Body of pancreas (tissue), 4 donors: ENCODE results near the gene LTBP1. TPM values are rescaled to one million over a fixed set of nuclear protein-coding genes. Genes with fewer than 3 reads are reported as not detected.

Experiments
- ATAC-seq: fragments of 150-250 bp; one replicate; pipeline ENCODE4 v1.9.1; 2016
- DNase-seq, 4 donors: peaks; one replicate each; pipeline ENCODE4 v3.0.0-alpha.2; 2019
- H3K27ac ChIP-seq, 4 donors: fragments of 200-600 bp; sonication (generic); 1 replicate in 3 of 4; 2 replicates in 1 of 4; pipeline versions ENCODE4 v1.5.1 to v1.6.1; 2016 to 2019; ENCODE audit warnings: mild to moderate bottlenecking in 1 of 4, mixed read lengths in 1 of 4, moderate library complexity in 1 of 4
- H3K27me3 ChIP-seq, 2 donors: fragments of 200-600 bp; sonication (generic); one replicate each; pipeline ENCODE4 v1.6.0; 2016; ENCODE audit warnings: mild to moderate bottlenecking in 1 of 2
- H3K36me3 ChIP-seq, 2 donors: fragments of 200-600 bp; sonication (generic); replicated peaks in 1 of 2; 2 replicates each; pipeline ENCODE4 v1.5.1; 2016; ENCODE audit warnings: low read depth in 2 of 2; ENCODE audit not compliant: insufficient read depth in 1 of 2
- H3K4me1 ChIP-seq: fragments of 200-600 bp; sonication (generic); one replicate; pipeline ENCODE4 v1.6.0; 2016
- H3K4me3 ChIP-seq, 2 donors: fragments of 200-600 bp; sonication (generic); 1 replicate in 1 of 2; 2 replicates in 1 of 2; pipeline ENCODE4 v1.5.1; 2016 to 2019
- H3K9me3 ChIP-seq, 3 donors: fragments of 200-600 bp; sonication (generic); 1 replicate in 2 of 3; 2 replicates in 1 of 3; pipeline ENCODE4 v1.5.1; 2016
- POLR2A ChIP-seq, 3 donors: fragments of 450-650 bp; IDR thresholded peaks; one replicate each; pipeline ENCODE4 v1.6.1; 2016; ENCODE audit warnings: antibody characterized with exemption in 3 of 3, mild to moderate bottlenecking in 2 of 3
- WGBS, 2 donors: methylation state at CpG; one replicate each; pipeline ENCODE4 v1.1.5; 2017; 5-methylcytosine and 5-hydroxymethylcytosine counted together
- intact Hi-C: fragments of 100-400 bp; cut with DNase I; formaldehyde crosslinking; loops from one replicate; pipeline ENCODE4 v1.15.1; 2023
- total RNA-seq, 2 donors: library from RNA; depleted of rRNA; stranded (reverse); fragments of >200 nt; gene quantifications; one replicate each; pipeline ENCODE4 v1.1.0, GENCODE V29; 2016
- TF ChIP-seq, protein P1 (sequence below), 7 experiments: fragments of 450-650 bp in 4 of 7; fragments of 200-600 bp in 3 of 7; sonication (generic) in 3 of 7; IDR thresholded peaks; one replicate each; pipeline ENCODE4 v1.5.1; 2016 to 2019; ENCODE audit warnings: antibody characterized with exemption in 7 of 7

Gene LTBP1
- total RNA-seq, 2 donors from 2014 or later, result 8.8 to 10.2 TPM

- H3K27ac ChIP-seq, result no peak overlapping the region
- no peak for DNase-seq
These were observed 274.5 kb downstream of the LTBP1 start for GRCh38 chr2:33221046-33221784.

GRCh38 chr2:33222309-33222708 lies 275.6 kb downstream of the LTBP1 start:
- Histone ChIP-seq H3K4me3 (no peak overlapping the region), H3K36me3 (no peaks in the 10 kb centered on the region), H3K9me3 (no peaks in the 10 kb centered on the region), H3K27ac (no peak overlapping the region), H3K4me1 (peaks cover 2% of the 10 kb centered on the region), H3K27me3 (no peaks in the 10 kb centered on the region)
- intact Hi-C loops, result no loop called here
- ATAC-seq (no peak), DNase-seq (no peak)
- 95% methylated on average over 1 of the region's 1 CpG for WGBS, 2 donors
- TF ChIP-seq POLR2A (IDR thresholded peaks at IDR 0.05), result no peak
- TF ChIP-seq, protein P1, sequence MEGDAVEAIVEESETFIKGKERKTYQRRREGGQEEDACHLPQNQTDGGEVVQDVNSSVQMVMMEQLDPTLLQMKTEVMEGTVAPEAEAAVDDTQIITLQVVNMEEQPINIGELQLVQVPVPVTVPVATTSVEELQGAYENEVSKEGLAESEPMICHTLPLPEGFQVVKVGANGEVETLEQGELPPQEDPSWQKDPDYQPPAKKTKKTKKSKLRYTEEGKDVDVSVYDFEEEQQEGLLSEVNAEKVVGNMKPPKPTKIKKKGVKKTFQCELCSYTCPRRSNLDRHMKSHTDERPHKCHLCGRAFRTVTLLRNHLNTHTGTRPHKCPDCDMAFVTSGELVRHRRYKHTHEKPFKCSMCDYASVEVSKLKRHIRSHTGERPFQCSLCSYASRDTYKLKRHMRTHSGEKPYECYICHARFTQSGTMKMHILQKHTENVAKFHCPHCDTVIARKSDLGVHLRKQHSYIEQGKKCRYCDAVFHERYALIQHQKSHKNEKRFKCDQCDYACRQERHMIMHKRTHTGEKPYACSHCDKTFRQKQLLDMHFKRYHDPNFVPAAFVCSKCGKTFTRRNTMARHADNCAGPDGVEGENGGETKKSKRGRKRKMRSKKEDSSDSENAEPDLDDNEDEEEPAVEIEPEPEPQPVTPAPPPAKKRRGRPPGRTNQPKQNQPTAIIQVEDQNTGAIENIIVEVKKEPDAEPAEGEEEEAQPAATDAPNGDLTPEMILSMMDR (IDR thresholded peaks at IDR 0.05), result no peak

More at GRCh38 chr2:33221046-33221784, 274.5 kb downstream of the LTBP1 start:
- H3K36me3 ChIP-seq, result no peaks in the 10 kb centered on the region
- 82 to 89% methylated on average over 3 of the region's 3 CpGs for WGBS, 2 donors
- intact Hi-C loops, result no loop called here
- H3K9me3 ChIP-seq, result no peaks in the 10 kb centered on the region
- ATAC-seq, result no peak
- TF ChIP-seq, protein P1 (IDR thresholded peaks at IDR 0.05), result no peak
- TF ChIP-seq POLR2A (IDR thresholded peaks at IDR 0.05), result no peak
- no peak overlapping the region for H3K4me3 ChIP-seq
- H3K27me3 ChIP-seq, result no peaks in the 10 kb centered on the region
- H3K4me1 ChIP-seq, result peaks cover 12% of the 10 kb centered on the region

DNA sequence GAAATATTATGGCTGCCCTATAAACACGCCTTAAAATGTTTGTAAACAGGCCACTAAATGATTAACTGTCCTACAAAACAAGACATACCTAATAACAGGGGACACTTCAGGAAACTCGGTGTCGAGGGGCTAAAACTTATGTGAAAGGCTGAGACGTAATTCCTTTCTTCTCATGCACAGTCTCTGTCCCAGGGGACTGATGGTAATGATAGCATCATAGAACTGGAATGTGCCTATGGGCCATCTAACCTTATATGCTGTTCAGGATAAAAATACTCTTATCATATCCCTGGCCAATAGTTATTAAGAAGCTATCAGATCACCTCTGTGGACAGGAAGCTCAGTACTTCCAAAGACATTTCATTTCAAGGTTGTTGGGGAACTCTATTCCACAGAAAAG lies 277.1 kb downstream of the LTBP1 start:
- no peaks in the 10 kb centered on the region for H3K36me3 ChIP-seq
- intact Hi-C loops, result no loop called here
- H3K27me3 ChIP-seq, result no peaks in the 10 kb centered on the region
- no peak overlapping the region for H3K27ac ChIP-seq
- no peaks in the 10 kb centered on the region for H3K9me3 ChIP-seq
- no peaks in the 10 kb centered on the region for H3K4me1 ChIP-seq
- WGBS, 2 donors, result 88 to 92% methylated on average over 4 of the region's 4 CpGs
- TF ChIP-seq, protein P1 (IDR thresholded peaks at IDR 0.05), result no peak
- no peak for TF ChIP-seq POLR2A (IDR thresholded peaks at IDR 0.05)
- no peak for ATAC-seq
- DNase-seq, result no peak
- no peak overlapping the region for H3K4me3 ChIP-seq

- ATAC-seq (no peak), DNase-seq (no peak)
- no peaks in the 10 kb centered on the region for H3K4me1 ChIP-seq
- no peak for TF ChIP-seq POLR2A (IDR thresholded peaks at IDR 0.05)
- TF ChIP-seq, protein P1 (IDR thresholded peaks at IDR 0.05), result no peak
- H3K27ac ChIP-seq, result no peak overlapping the region
- H3K36me3 ChIP-seq, result no peaks in the 10 kb centered on the region
- H3K9me3 ChIP-seq, result no peaks in the 10 kb centered on the region
- H3K4me3 ChIP-seq, result no peak overlapping the region
- 77 to 93% methylated on average over 2 of the region's 2 CpGs for WGBS, 2 donors
- H3K27me3 ChIP-seq, result no peaks in the 10 kb centered on the region
- intact Hi-C loops, result no loop called here
These were observed 278.6 kb downstream of the LTBP1 start for GRCh38 chr2:33225350-33225749.

DNA sequence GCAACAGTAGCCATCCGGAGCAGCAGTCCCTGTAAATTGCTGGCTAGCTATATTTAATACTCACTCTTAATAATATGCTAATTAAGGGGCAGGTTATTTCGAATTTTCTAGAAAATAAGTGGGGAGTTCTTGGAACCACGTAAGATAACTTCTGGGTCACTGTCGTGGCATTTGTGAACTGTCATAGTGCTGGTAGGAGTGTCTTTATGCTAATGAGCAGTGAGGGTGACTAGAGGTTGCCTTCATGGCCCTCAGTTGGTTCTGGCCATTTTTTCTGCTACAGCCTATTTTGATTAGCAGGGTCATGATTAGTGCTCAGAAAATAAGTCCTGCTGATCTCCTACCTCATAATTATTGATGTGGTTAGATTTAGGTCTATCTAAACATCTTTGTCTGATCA lies 279.8 kb downstream of the LTBP1 start:
- no peak for ATAC-seq
- no peaks in the 10 kb centered on the region for H3K36me3 ChIP-seq
- no peaks in the 10 kb centered on the region for H3K27me3 ChIP-seq
- no peaks in the 10 kb centered on the region for H3K9me3 ChIP-seq
- no peak overlapping the region for H3K4me3 ChIP-seq
- TF ChIP-seq, protein P1 (IDR thresholded peaks at IDR 0.05), result no peak
- TF ChIP-seq POLR2A (IDR thresholded peaks at IDR 0.05), result no peak
- H3K4me1 ChIP-seq, result no peaks in the 10 kb centered on the region
- intact Hi-C loops, result no loop called here
- no peak overlapping the region for H3K27ac ChIP-seq
- DNase-seq, result no peak
- WGBS, 2 donors, result 82 to 88% methylated on average over 4 of the region's 4 CpGs
